ENCODE data around the gene URM1. TPM values are rescaled to one million over a fixed set of nuclear protein-coding genes. Genes with fewer than 3 reads are reported as not detected.

Gene URM1
- polyA plus RNA-seq (2013) = 35.0 and 35.4 TPM in 2 replicates

- peak within 1 kb of the TSS; percentile 87 for H2BK5ac ChIP-seq (ENCODE audit: low read depth, low read length, poor library complexity)
- peak within 1 kb of the TSS; percentile 94 for H2AFZ ChIP-seq (ENCODE audit: insufficient read depth, low read length, poor library complexity)
- H3K18ac ChIP-seq (ENCODE audit: low read length) = peak within 1 kb of the TSS; percentile 99
- no CpG with 5 or more reads among the region's 55 CpGs for WGBS (ENCODE audit: extremely low coverage, insufficient coverage, insufficient read length)
- H3K79me2 ChIP-seq (ENCODE audit: control insufficient read depth, insufficient read depth, low read length, poor library complexity) = peaks cover 10% of the 10 kb centered on the region
- H3K14ac ChIP-seq (ENCODE audit: low read length) = peak within 1 kb of the TSS; percentile 95
- peak within 1 kb of the TSS; percentile 93 for H2AK5ac ChIP-seq (ENCODE audit: low read length)
- H3K4me1 ChIP-seq (ENCODE audit: control insufficient read depth in 1 of 2, insufficient read depth in 2 of 2, low read length in 2 of 2) = peaks cover 5 to 10% of the 10 kb centered on the region in 2 experiments
- H2BK12ac ChIP-seq (ENCODE audit: low read length) = peak within 1 kb of the TSS; percentile 9
- peak within 1 kb of the TSS; percentile 94 for H3K9ac ChIP-seq (ENCODE audit: low read length)
- peak within 1 kb of the TSS; percentile 99 for H4K8ac ChIP-seq (ENCODE audit: low read depth, low read length)
- peak within 1 kb of the TSS; percentile 85 for H3K27ac ChIP-seq (ENCODE audit: low read depth, low read length)
- no peak within 1 kb of the TSS for H3K23ac ChIP-seq (ENCODE audit: low read length)
- peak within 1 kb of the TSS; percentile 96 for H4K12ac ChIP-seq (ENCODE audit: low read depth, low read length)
- H3K4me2 ChIP-seq (ENCODE audit: low read length) = peak within 1 kb of the TSS; percentile 83
- H2BK120ac ChIP-seq (ENCODE audit: insufficient read depth, low read length, poor library complexity) = peak within 1 kb of the TSS; percentile 77
- H3K27me3 ChIP-seq (ENCODE audit: insufficient read depth, low read length) = no peaks in the 10 kb centered on the region
- peaks cover 4 to 6% of the 10 kb centered on the region in 2 experiments for H3K36me3 ChIP-seq (ENCODE audit: control insufficient read depth in 1 of 2, insufficient read depth in 2 of 2, low read length in 2 of 2)
- H3K4ac ChIP-seq (ENCODE audit: low read depth, low read length) = peak within 1 kb of the TSS; percentile 51
- no peaks in the 10 kb centered on the region for H3K9me3 ChIP-seq (ENCODE audit: insufficient read depth, low read depth, low read length)
- DNase-seq = peak; percentile 98 to 99
- H3K4me3 ChIP-seq (ENCODE audit: low read depth, low read length) = peak within 1 kb of the TSS; percentile 95
- H3K79me1 ChIP-seq (ENCODE audit: low read length) = peaks cover 10% of the 10 kb centered on the region
- H4K91ac ChIP-seq (ENCODE audit: low read depth, low read length) = peak within 1 kb of the TSS; percentile 95
Measured at GRCh38 chr9:128370752-128371629, at the start of gene URM1. TSS of gene URM1 (plus strand) at chr9:128371374. CDS start at chr9:128371381, 7 bp downstream.

- Histone ChIP-seq H2AK5ac (ENCODE audit: low read length) (no peak overlapping the region), H3K36me3 (ENCODE audit: control insufficient read depth in 1 of 2, insufficient read depth in 2 of 2, low read length in 2 of 2) (peaks cover 18 to 22% of the 10 kb centered on the region in 2 experiments), H3K4me3 (ENCODE audit: low read depth, low read length) (peak overlapping the region; percentile 79), H4K12ac (ENCODE audit: low read depth, low read length) (peak overlapping the region; percentile 34), H3K9ac (ENCODE audit: low read length) (peak overlapping the region; percentile 44), H3K9me3 (ENCODE audit: insufficient read depth, low read depth, low read length) (no peaks in the 10 kb centered on the region), H3K27ac (ENCODE audit: low read depth, low read length) (no peak overlapping the region), H2BK5ac (ENCODE audit: low read depth, low read length, poor library complexity) (no peak overlapping the region), H3K79me2 (ENCODE audit: control insufficient read depth, insufficient read depth, low read length, poor library complexity) (peaks cover 7% of the 10 kb centered on the region), H4K91ac (ENCODE audit: low read depth, low read length) (no peak overlapping the region), H2BK120ac (ENCODE audit: insufficient read depth, low read length, poor library complexity) (no peak overlapping the region), H4K8ac (ENCODE audit: low read depth, low read length) (peak overlapping the region; percentile 79), H2BK12ac (ENCODE audit: low read length) (no peak overlapping the region), H3K14ac (ENCODE audit: low read length) (no peak overlapping the region), H2AFZ (ENCODE audit: insufficient read depth, low read length, poor library complexity) (peak overlapping the region; percentile 5), H3K4me1 (ENCODE audit: control insufficient read depth in 1 of 2, insufficient read depth in 2 of 2, low read length in 2 of 2) (peaks cover 9% of the 10 kb centered on the region in 2 experiments), H3K79me1 (ENCODE audit: low read length) (peaks cover 3% of the 10 kb centered on the region), H3K4me2 (ENCODE audit: low read length) (peak overlapping the region; percentile 70), H3K27me3 (ENCODE audit: insufficient read depth, low read length) (no peaks in the 10 kb centered on the region), H3K23ac (ENCODE audit: low read length) (no peak overlapping the region), H3K4ac (ENCODE audit: low read depth, low read length) (peak overlapping the region; percentile 5), H3K18ac (ENCODE audit: low read length) (no peak overlapping the region)
- DNase-seq = no peak
- no CpG with 5 or more reads among the region's 21 CpGs for WGBS (ENCODE audit: extremely low coverage, insufficient coverage, insufficient read length)
Measured at GRCh38 chr9:128321879-128322403, 49.2 kb upstream of the URM1 start.

GRCh38 chr9:128322404-128323211 lies 48.6 kb upstream of the URM1 start, which contains the start of the genes COQ4 and TRUB2:
TSS of gene COQ4 (plus strand) at chr9:128322839. CDS start at chr9:128322859, 20 bp downstream.
TSS of gene TRUB2 (minus strand) at chr9:128322447. CDS start at chr9:128322408, 39 bp downstream.
- Histone ChIP-seq H3K36me3 (ENCODE audit: control insufficient read depth in 1 of 2, insufficient read depth in 2 of 2, low read length in 2 of 2) (peaks cover 14 to 18% of the 10 kb centered on the region in 2 experiments), H2BK12ac (ENCODE audit: low read length) (no peak within 1 kb of the TSS), H3K79me2 (ENCODE audit: control insufficient read depth, insufficient read depth, low read length, poor library complexity) (peaks cover 7% of the 10 kb centered on the region), H2BK120ac (ENCODE audit: insufficient read depth, low read length, poor library complexity) (peak within 1 kb of the TSS; percentile 57), H2AFZ (ENCODE audit: insufficient read depth, low read length, poor library complexity) (peak within 1 kb of the TSS; percentile 64), H3K79me1 (ENCODE audit: low read length) (peaks cover 3% of the 10 kb centered on the region), H4K91ac (ENCODE audit: low read depth, low read length) (peak within 1 kb of the TSS; percentile 68), H3K9ac (ENCODE audit: low read length) (peak within 1 kb of the TSS; percentile 90), H3K27ac (ENCODE audit: low read depth, low read length) (peak within 1 kb of the TSS; percentile 84), H3K4me2 (ENCODE audit: low read length) (peak within 1 kb of the TSS; percentile 70), H4K12ac (ENCODE audit: low read depth, low read length) (peak within 1 kb of the TSS; percentile 64), H3K23ac (ENCODE audit: low read length) (no peak within 1 kb of the TSS), H2AK5ac (ENCODE audit: low read length) (no peak within 1 kb of the TSS), H2BK5ac (ENCODE audit: low read depth, low read length, poor library complexity) (peak within 1 kb of the TSS; percentile 34), H3K4ac (ENCODE audit: low read depth, low read length) (peak within 1 kb of the TSS; percentile 37), H3K27me3 (ENCODE audit: insufficient read depth, low read length) (no peaks in the 10 kb centered on the region), H3K4me1 (ENCODE audit: control insufficient read depth in 1 of 2, insufficient read depth in 2 of 2, low read length in 2 of 2) (peaks cover 9% of the 10 kb centered on the region in 2 experiments), H3K4me3 (ENCODE audit: low read depth, low read length) (peak within 1 kb of the TSS; percentile 88), H3K14ac (ENCODE audit: low read length) (peak within 1 kb of the TSS; percentile 55), H3K18ac (ENCODE audit: low read length) (peak within 1 kb of the TSS; percentile 84), H4K8ac (ENCODE audit: low read depth, low read length) (peak within 1 kb of the TSS; percentile 86), H3K9me3 (ENCODE audit: insufficient read depth, low read depth, low read length) (no peaks in the 10 kb centered on the region)
- peak; percentile 92 to 97 for DNase-seq
- no CpG with 5 or more reads among the region's 83 CpGs for WGBS (ENCODE audit: extremely low coverage, insufficient coverage, insufficient read length)
